ENCODE data around the gene NPIPB8. TPM values are rescaled to one million over a fixed set of nuclear protein-coding genes. Genes with fewer than 3 reads are reported as not detected.

The NPIPB8 gene
- total RNA-seq = under 0.01 and 0.12 TPM in 2 replicates

GRCh38 chr16:28637765-28638164 lies at the start of gene NPIPB8:
Gene NPIPB8 (plus strand): TSS chr16:28638065. CDS start chr16:28638361, 296 bp downstream.

GRCh38 chr16:28596840-28597691 lies 40.8 kb upstream of the NPIPB8 start, which contains the start of gene SULT1A2:
Gene SULT1A2 (minus strand): TSS chr16:28597050. CDS start chr16:28595930, 1,120 bp downstream.

GRCh38 chr16:28609631-28610594 lies 28.0 kb upstream of the NPIPB8 start, which contains the start of gene SULT1A1:
Gene SULT1A1 (minus strand): TSS chr16:28610044. CDS start chr16:28608855, 1,189 bp downstream.

Other genes starting within 250 kb of the NPIPB8 start
- gene EIF3CL, start 234.2 kb upstream of the NPIPB8 start, total RNA-seq = 127 and 171 TPM in 2 replicates
- gene NPIPB7, start 165.7 kb upstream of the NPIPB8 start, total RNA-seq = not detected in 2 replicates
- gene CLN3, start 146.0 kb upstream of the NPIPB8 start, total RNA-seq = 13.3 and 15.1 TPM in 2 replicates
- gene APOBR, start 143.4 kb upstream of the NPIPB8 start, total RNA-seq = not detected in 2 replicates
- not detected in 2 replicates for gene IL27, start 131.2 kb upstream of the NPIPB8 start, total RNA-seq
- 12.1 and 30.9 TPM in 2 replicates for gene NUPR1, start 99.1 kb upstream of the NPIPB8 start, total RNA-seq
- gene SGF29, start 84.1 kb upstream of the NPIPB8 start, total RNA-seq = 9.4 and 10.0 TPM in 2 replicates
- under 0.01 TPM in 1 of 2 replicates, not detected in the other for gene SULT1A2, start 41.0 kb upstream of the NPIPB8 start, total RNA-seq
- 0.77 and 0.87 TPM in 2 replicates for gene SULT1A1, start 28.0 kb upstream of the NPIPB8 start, total RNA-seq
- gene EIF3C, start 73.4 kb downstream of the NPIPB8 start, total RNA-seq = 108 and 129 TPM in 2 replicates
- gene NPIPB9, start 113.7 kb downstream of the NPIPB8 start, total RNA-seq = 4.1 and 4.3 TPM in 2 replicates
- 62.1 and 67.1 TPM in 2 replicates for gene ATXN2L, start 184.9 kb downstream of the NPIPB8 start, total RNA-seq
- gene TUFM, start 208.3 kb downstream of the NPIPB8 start, total RNA-seq = 126 and 136 TPM in 2 replicates
- gene SH2B1, start 225.8 kb downstream of the NPIPB8 start, total RNA-seq = 10.3 and 12.0 TPM in 2 replicates
- gene ATP2A1, start 240.4 kb downstream of the NPIPB8 start, total RNA-seq = 0.22 and 0.25 TPM in 2 replicates